HEK293 (cell line): Measurements from ENCODE around the gene EFCAB8.

ENCODE experiments used
- CTCF ChIA-PET: fragments of 350-600 bp; formaldehyde crosslinking; extraction: SDS; loops from one replicate; lab custom pipeline; 2021; ENCODE audit warnings: antibody characterized with exemption; lab: Yijun Ruan, JAX
- POLR2A ChIA-PET: fragments of 300-600 bp; formaldehyde crosslinking; extraction: SDS; loops from one replicate; lab custom pipeline; 2020; ENCODE audit warnings: antibody characterized with exemption, inconsistent platforms; lab: Yijun Ruan, JAX
- H3K27ac ChIP-seq: fragments of 200-500 bp; sonication (Bioruptor generic); 2 replicates; pipeline ENCODE4 v1.5.1; 2014; ENCODE audit warnings: low read depth, low read length, control low read depth, inconsistent platforms; ENCODE audit errors: extremely low read depth
- H3K36me3 ChIP-seq, 2 experiments: fragments of 200-500 bp in 1 of 2; sonication (Bioruptor generic) in 1 of 2; 1 replicate in 1 of 2; 2 replicates in 1 of 2; pipeline ENCODE4 v1.5.1; 2014 to 2017; ENCODE audit warnings: inconsistent platforms in 2 of 2, low read length in 2 of 2; ENCODE audit not compliant: control insufficient read depth in 2 of 2, insufficient read depth in 1 of 2
- H3K4me1 ChIP-seq: fragments of 200-500 bp; sonication (Bioruptor generic); 2 replicates; pipeline ENCODE4 v1.5.1; 2014; ENCODE audit warnings: mild to moderate bottlenecking, low read length, inconsistent platforms; ENCODE audit not compliant: control insufficient read depth, insufficient read depth
- H3K4me3 ChIP-seq: 2 replicates; pipeline ENCODE4 v1.5.1; 2011; ENCODE audit warnings: low read depth, mild to moderate bottlenecking, control low read depth, low read length, moderate library complexity
- H3K9me3 ChIP-seq: fragments of 200-500 bp; sonication (Bioruptor generic); 2 replicates; pipeline ENCODE4 v1.5.1; 2014; ENCODE audit warnings: low read depth, low read length, inconsistent platforms; ENCODE audit not compliant: control insufficient read depth, insufficient read depth
- HOXA7 ChIP-seq: sonication (generic); formaldehyde crosslinking; IDR thresholded peaks from 2 replicates; pipeline ENCODE4 v1.8.1; 2022; ENCODE audit warnings: missing genetic modification reagents, borderline replicate concordance
- HOXC10 ChIP-seq: sonication (generic); formaldehyde crosslinking; IDR thresholded peaks from 2 replicates; pipeline ENCODE4 v1.8.1; 2023; ENCODE audit warnings: mild to moderate bottlenecking, missing genetic modification reagents
- HOXD13 ChIP-seq: sonication (generic); formaldehyde crosslinking; IDR thresholded peaks from 2 replicates; pipeline ENCODE4 v1.8.0; 2022; ENCODE audit warnings: missing genetic modification reagents, borderline replicate concordance
- KLF1 ChIP-seq: fragments of 450-650 bp; formaldehyde crosslinking; IDR thresholded peaks from 2 replicates; pipeline ENCODE4 v1.5.1; 2016; ENCODE audit warnings: missing biosample characterization, missing genetic modification characterization
- KLF17 ChIP-seq: fragments of 450-650 bp; formaldehyde crosslinking; IDR thresholded peaks from 2 replicates; pipeline ENCODE4 v1.5.1; 2016; ENCODE audit warnings: missing biosample characterization, missing genetic modification characterization
- YY1 ChIP-seq: fragments of 450-650 bp; formaldehyde crosslinking; IDR thresholded peaks from 2 replicates; pipeline ENCODE4 v1.5.1; 2018; ENCODE audit warnings: missing biosample characterization, missing genetic modification characterization
- ZBTB21 ChIP-seq: fragments of 450-650 bp; formaldehyde crosslinking; IDR thresholded peaks from 2 replicates; pipeline ENCODE4 v1.5.1; 2017; ENCODE audit warnings: missing biosample characterization, missing genetic modification characterization
- ZBTB48 ChIP-seq: fragments of 450-650 bp; formaldehyde crosslinking; IDR thresholded peaks from 2 replicates; pipeline ENCODE4 v1.5.1; 2016; ENCODE audit warnings: missing biosample characterization, missing genetic modification characterization
- ZBTB7A ChIP-seq: fragments of 450-650 bp; formaldehyde crosslinking; IDR thresholded peaks from 2 replicates; pipeline ENCODE4 v1.5.1; 2016; ENCODE audit warnings: low read depth, missing biosample characterization, missing genetic modification characterization
- ZFP37 ChIP-seq: fragments of 450-650 bp; formaldehyde crosslinking; IDR thresholded peaks from 2 replicates; pipeline ENCODE4 v1.5.1; 2016; ENCODE audit warnings: missing biosample characterization, missing genetic modification characterization
- ZNF16 ChIP-seq: fragments of 450-650 bp; formaldehyde crosslinking; IDR thresholded peaks from 2 replicates; pipeline ENCODE4 v1.5.1; 2016; ENCODE audit warnings: low read depth, missing biosample characterization, missing genetic modification characterization
- ZNF223 ChIP-seq: fragments of 450-650 bp; formaldehyde crosslinking; IDR thresholded peaks from 2 replicates; pipeline ENCODE4 v1.5.1; 2016; ENCODE audit warnings: missing biosample characterization, missing genetic modification characterization
- ZNF341 ChIP-seq: fragments of 450-650 bp; formaldehyde crosslinking; IDR thresholded peaks from 2 replicates; pipeline ENCODE4; 2016; ENCODE audit warnings: low read depth, missing biosample characterization, missing genetic modification characterization
- ZNF398 ChIP-seq: fragments of 450-650 bp; formaldehyde crosslinking; IDR thresholded peaks from 2 replicates; pipeline ENCODE4 v1.5.1; 2017; ENCODE audit warnings: missing biosample characterization, missing genetic modification characterization
- ZNF423 ChIP-seq: fragments of 450-650 bp; formaldehyde crosslinking; IDR thresholded peaks from 2 replicates; pipeline ENCODE4 v1.5.1; 2016; ENCODE audit warnings: missing biosample characterization, missing genetic modification characterization
- ZNF433 ChIP-seq: fragments of 450-650 bp; formaldehyde crosslinking; IDR thresholded peaks from 2 replicates; pipeline ENCODE4 v1.5.1; 2016; ENCODE audit warnings: missing biosample characterization, missing genetic modification characterization, low read depth
- ZNF529 ChIP-seq: fragments of 450-650 bp; formaldehyde crosslinking; IDR thresholded peaks from 2 replicates; pipeline ENCODE4 v1.5.1; 2017; ENCODE audit warnings: missing genetic modification characterization, missing biosample characterization; ENCODE audit not compliant: insufficient replicate concordance
- ZNF544 ChIP-seq: fragments of 450-650 bp; formaldehyde crosslinking; IDR thresholded peaks from 2 replicates; pipeline ENCODE4 v1.5.0; 2017; ENCODE audit warnings: missing biosample characterization, missing genetic modification characterization
- ZNF549 ChIP-seq: fragments of 450-650 bp; IDR thresholded peaks from 2 replicates; pipeline ENCODE4 v1.5.1; 2018; ENCODE audit warnings: missing biosample characterization, missing genetic modification characterization, mild to moderate bottlenecking, inconsistent platforms, moderate library complexity
- ZNF571 ChIP-seq: fragments of 450-650 bp; formaldehyde crosslinking; IDR thresholded peaks from 2 replicates; pipeline ENCODE4 v1.5.0; 2017; ENCODE audit warnings: missing biosample characterization, missing genetic modification characterization
- ZNF624 ChIP-seq: fragments of 450-650 bp; formaldehyde crosslinking; IDR thresholded peaks from 2 replicates; pipeline ENCODE4 v1.5.1; 2017; ENCODE audit warnings: missing biosample characterization, missing genetic modification characterization
- ZSCAN16 ChIP-seq: fragments of 450-650 bp; formaldehyde crosslinking; IDR thresholded peaks from 2 replicates; pipeline ENCODE4 v1.5.1; 2016; ENCODE audit warnings: missing biosample characterization, missing genetic modification characterization
- ZSCAN5A ChIP-seq: fragments of 450-650 bp; formaldehyde crosslinking; IDR thresholded peaks from 2 replicates; pipeline ENCODE4 v1.5.1; 2016; ENCODE audit warnings: missing biosample characterization, missing genetic modification characterization

EFCAB8 gene

GRCh38 chr20:33008336-33009213, 149.9 kb downstream of the EFCAB8 start:
- ChIA-PET CTCF (no interaction called here), POLR2A (no interaction called here)
- Histone ChIP-seq H3K4me1 (no peaks in the 10 kb centered on the region), H3K4me3 (no peak overlapping the region), H3K9me3 (no peaks in the 10 kb centered on the region), H3K36me3 (no peaks in the 10 kb centered on the region), H3K27ac (no peak overlapping the region)
- TF ChIP-seq ZNF223 (tag by site-specific recombination) (no peak), KLF1 (tag by site-specific recombination) (no peak), ZSCAN5A (tag by site-specific recombination) (no peak), KLF17 (tag by site-specific recombination) (no peak), HOXD13 (CRISPR knock-in tag) (no peak), ZNF549 (tag by site-specific recombination) (no peak), YY1 (tag by site-specific recombination) (no peak), ZNF433 (tag by site-specific recombination) (no peak), ZNF341 (tag by site-specific recombination) (no peak)

GRCh38 chr20:33009214-33010132, 150.8 kb downstream of the EFCAB8 start:
- no peak overlapping the region for H3K4me3 ChIP-seq
- TF ChIP-seq ZNF529 (tag by site-specific recombination) (no peak), ZBTB48 (no peak), KLF17 (tag by site-specific recombination) (no peak), ZNF571 (tag by site-specific recombination) (no peak), ZSCAN16 (tag by site-specific recombination) (no peak), HOXC10 (no peak), ZNF16 (tag by site-specific recombination) (no peak), ZNF624 (tag by site-specific recombination) (no peak), ZBTB7A (tag by site-specific recombination) (no peak), ZBTB21 (tag by site-specific recombination) (no peak), HOXA7 (CRISPR knock-in tag) (no peak), ZNF423 (tag by site-specific recombination) (no peak), ZFP37 (no peak), ZNF544 (tag by site-specific recombination) (no peak), ZNF398 (tag by site-specific recombination) (no peak)
- H3K4me1 ChIP-seq, result no peaks in the 10 kb centered on the region
- H3K27ac ChIP-seq, result no peak overlapping the region
- no peaks in the 10 kb centered on the region for H3K9me3 ChIP-seq
- no peaks in the 10 kb centered on the region for H3K36me3 ChIP-seq
- CTCF ChIA-PET, result no interaction called here
- POLR2A ChIA-PET, result no interaction called here
